HTR-8/SVneo (cell line): ENCODE data around the gene SLC13A5.
"Not testable (repeated sequence)": the region's sequence is repeated elsewhere in the genome, so short reads cannot be mapped to it uniquely, and the experiment has no call there.

Experiments used
- DNase-seq: peaks from one replicate; pipeline ENCODE4 v3.0.0; 2011; ENCODE audit warnings: low spot score, mixed read lengths; ENCODE audit not compliant: insufficient read length
- FAIRE-seq: peaks from 2 replicates; lab custom pipeline; 2011; peaks lifted over from hg19 to GRCh38; lab: Jason Lieb, UNC

The SLC13A5 gene

DNA sequence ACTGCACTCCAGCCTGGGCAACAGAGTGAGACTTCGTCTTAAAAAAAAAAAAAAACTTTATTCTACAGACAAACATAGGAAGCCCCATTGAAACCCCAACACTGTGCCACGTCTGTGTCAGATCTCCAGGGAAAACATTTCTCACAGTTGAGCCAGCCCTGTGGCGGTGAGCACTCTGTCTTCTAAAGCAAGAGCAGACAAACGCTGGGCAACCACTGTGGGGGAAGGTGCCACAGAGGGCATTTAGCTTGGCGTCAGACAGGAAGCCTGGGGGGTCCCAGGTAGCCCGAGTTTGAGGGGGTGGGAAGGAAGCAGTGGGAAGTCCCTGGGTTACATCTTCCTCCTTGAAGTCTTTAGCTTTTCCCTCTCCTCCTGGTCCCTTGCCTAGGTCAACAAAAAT lies 45.7 kb downstream of the SLC13A5 start:
- no peak for FAIRE-seq
- no peak for DNase-seq

DNA sequence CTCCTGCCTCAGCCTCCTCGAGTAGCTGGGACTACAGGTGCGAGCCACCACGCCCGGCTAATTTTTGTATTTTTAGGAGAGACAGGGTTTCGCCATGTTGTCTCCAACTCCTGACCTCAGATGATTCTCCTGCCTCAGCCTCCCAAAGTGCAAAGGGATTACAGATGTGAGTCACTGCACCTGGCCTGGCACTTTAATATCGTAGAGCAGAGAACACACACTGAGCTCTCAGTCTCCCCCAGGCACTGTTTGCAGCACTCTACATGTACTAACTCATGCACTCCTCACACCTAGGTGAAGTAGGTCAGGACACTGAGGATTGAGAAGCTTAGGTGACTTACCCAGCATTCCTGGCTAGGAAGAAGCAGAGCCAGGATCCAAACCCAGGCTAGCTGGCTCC lies 46.6 kb downstream of the SLC13A5 start:
- DNase-seq (no peak), FAIRE-seq (no peak)

GRCh38 chr17:6666077-6666521 lies 47.1 kb downstream of the SLC13A5 start:
- FAIRE-seq (peak; percentile 90), DNase-seq (peak; percentile 89)

DNA sequence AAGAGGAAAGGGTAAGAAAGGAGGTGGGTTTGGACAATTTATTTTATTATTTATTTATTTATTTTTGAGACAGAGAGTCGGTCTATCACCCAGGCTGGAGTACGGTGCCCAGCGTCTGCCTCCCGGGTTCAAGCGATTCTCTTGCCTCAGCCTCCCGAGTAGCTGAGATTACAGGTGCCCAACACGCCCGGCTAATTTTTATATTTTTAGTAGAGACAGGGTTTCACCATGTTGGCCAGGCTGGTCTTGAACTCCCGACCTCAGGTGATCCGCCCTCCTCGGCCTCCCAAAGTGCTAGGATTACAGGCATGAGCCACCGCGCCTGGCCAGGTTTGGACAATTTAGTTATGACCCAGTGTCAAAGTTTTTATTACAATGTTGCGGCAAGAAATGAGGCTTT lies 50.0 kb downstream of the SLC13A5 start:
- FAIRE-seq = not testable (repeated sequence)

GRCh38 chr17:6661464-6661848 lies 51.7 kb downstream of the SLC13A5 start:
- DNase-seq = no peak
- FAIRE-seq = no peak

More for the DNA sequence above, 50.0 kb downstream of the SLC13A5 start:
- not testable (repeated sequence) for DNase-seq

- peak; percentile 4 for FAIRE-seq
Measured at GRCh38 chr17:6660805-6661463, 52.2 kb downstream of the SLC13A5 start.

DNA sequence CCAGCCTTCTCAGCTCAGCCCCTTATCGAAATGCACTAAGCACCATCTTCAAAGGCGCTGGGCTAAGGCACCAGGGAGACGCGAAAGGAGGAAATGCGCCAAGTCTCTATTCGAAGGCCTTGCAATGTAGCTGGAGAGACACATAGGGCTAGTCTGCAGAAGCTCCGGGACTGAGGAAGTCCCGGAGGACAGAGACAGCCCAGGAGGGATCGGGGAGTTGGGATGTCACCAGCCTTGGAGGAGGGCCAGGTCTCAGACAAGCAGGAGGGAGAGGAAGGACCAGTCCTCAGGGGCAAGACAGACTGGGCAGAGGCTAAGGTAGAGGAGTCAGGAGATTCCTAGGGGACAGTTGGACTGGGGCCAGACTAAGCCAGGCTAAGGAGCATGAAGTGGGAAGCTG lies 53.1 kb downstream of the SLC13A5 start:
- FAIRE-seq (no peak), DNase-seq (no peak)

More at GRCh38 chr17:6660805-6661463, 52.2 kb downstream of the SLC13A5 start:
- DNase-seq = no peak

- DNase-seq, FAIRE-seq: not testable (repeated sequence)
Measured at GRCh38 chr17:6658411-6658810, 54.8 kb downstream of the SLC13A5 start.

DNA sequence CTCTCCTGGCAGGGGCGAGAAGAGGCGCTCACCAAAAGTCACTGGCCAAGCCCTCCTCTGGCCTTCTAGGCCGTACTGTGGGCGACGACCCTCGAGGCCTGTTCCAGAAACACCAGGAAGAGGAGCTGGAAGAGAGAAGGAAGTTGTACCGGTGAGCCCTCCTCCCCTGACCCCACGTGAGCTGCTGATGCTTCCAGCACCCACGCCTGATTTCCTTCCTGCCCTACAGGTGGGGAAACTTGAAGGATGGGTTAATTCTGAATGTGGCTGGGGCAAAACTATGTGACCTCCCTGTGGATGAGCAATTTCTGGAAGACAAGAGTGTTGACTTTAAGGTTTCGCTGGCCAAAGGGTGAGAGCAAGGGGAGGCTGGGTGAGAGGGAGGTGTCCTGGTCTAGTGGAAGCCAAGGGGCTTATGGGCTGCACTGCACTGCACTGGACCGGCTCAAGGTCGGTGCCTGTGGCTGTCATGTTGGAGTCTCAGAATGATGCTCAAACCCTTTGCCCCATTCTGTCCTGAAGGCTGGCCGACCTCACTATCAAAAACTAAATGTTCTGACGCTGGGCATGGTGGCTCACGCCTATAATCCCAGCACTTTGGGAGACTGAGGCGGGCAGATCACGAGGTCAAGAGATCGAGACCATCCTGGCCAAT lies 55.4 kb downstream of the SLC13A5 start:
- DNase-seq (no peak), FAIRE-seq (peak; percentile 58)

GRCh38 chr17:6656797-6657632 lies 56.2 kb downstream of the SLC13A5 start:
- not testable (repeated sequence) for DNase-seq, FAIRE-seq

- not testable (repeated sequence) for DNase-seq
- FAIRE-seq = peak; percentile 13
Measured at GRCh38 chr17:6655732-6656361, 57.3 kb downstream of the SLC13A5 start.

DNA sequence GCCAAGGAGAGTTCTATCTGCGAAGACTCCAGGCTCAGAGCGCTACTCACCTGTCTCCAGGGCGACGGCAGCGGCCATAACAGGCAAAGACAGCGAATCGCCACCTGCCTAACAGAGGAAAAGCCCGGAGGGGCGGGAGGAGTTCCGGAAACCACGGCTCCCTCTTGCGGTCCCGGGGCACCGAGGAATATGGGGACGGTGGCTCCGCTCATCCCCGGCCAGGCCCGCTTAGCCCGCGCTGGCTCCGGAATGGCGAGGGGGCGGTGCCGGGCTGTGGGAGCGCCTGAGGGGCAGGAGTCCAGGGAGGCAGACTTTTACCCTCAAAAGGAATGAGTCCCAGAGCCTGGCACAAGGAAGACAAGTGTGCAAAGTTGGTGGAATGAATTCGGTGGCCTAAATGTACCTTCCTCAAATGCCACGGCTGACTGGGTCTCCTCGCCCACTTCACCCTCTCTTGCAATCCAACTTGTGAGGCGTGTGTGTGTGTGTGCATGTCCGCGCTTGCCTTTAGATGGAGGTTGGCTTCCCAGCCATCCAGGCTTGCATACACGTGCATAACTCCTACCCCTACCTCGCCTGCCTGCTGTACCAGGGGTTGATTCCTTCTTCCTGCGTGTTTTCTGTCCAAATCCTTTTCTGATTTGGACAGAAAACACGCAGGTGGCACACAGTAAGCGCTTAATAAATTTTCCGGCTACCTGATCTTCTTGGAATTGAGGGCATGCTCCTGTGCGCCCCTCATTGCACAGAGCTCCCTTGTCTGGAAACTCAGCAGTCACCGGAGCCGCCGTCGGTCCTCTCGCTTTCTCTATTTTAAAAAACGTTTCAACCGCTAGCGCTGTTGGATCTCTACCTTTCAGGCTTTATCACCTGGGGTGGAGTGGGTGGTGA lies 58.1 kb downstream of the SLC13A5 start:
- DNase-seq (no peak), FAIRE-seq (no peak)

DNA sequence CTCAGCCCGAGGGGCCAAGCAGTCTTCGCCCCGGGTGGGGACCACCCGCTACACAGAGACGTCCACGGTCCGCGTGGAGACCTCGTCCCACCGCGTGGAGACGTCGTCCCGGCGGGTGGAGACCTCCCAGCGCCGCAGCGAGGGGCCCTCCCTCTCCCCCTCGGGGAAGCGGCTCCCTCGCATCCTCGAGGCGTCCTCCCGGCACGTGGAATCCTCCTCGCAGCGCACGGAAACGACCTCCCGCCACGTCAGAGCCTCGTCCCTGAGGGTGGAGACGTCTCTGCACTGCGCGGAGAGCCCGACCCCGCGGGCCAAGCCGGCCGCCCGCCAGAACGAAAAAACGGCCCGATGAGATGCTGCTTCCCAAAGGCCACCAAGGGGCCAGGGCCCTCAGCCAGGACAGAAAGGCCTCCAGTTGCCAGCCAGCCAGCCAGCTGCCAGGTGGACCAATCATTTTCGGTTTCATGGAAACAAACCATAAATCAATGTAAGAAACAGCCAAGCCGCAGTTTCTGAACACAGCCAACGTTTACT lies 61.2 kb downstream of the SLC13A5 start:
- DNase-seq = no peak
- no peak for FAIRE-seq

GRCh38 chr17:6651354-6651918 lies 61.7 kb downstream of the SLC13A5 start, which contains the start of the genes C17orf100 and MED31:
TSS of gene C17orf100 (plus strand) at chr17:6651762. CDS start at chr17:6651914, 152 bp downstream.
TSS of gene MED31 (minus strand) at chr17:6651605. CDS start at chr17:6651528, 77 bp downstream.
- FAIRE-seq = peak; percentile 76

DNA sequence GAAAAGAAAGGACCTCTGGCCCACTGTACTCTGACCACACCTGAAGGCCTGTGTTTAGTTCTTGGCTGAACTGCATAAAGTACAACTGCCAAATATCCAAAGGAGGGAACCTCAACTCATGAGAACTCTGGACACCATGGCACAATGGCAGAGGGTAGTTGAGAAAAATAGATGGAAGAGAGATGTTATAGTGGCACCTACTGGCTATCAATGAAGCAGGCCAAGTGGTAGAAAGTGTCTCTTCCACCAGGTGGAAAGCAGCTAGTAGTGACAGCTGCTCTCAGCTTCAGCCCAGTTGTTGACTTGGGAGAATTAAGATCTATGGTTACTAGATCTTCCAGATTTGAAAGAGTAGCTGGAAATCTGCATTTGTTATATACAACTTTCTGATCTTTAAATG lies 65.0 kb downstream of the SLC13A5 start:
- DNase-seq = no peak
- no peak for FAIRE-seq

More at GRCh38 chr17:6651354-6651918, 61.7 kb downstream of the SLC13A5 start, which contains the start of the genes C17orf100 and MED31:
- peak; percentile 96 for DNase-seq

GRCh38 chr17:6643451-6644125 lies 69.6 kb downstream of the SLC13A5 start:
- DNase-seq (no peak), FAIRE-seq (no peak)

DNA sequence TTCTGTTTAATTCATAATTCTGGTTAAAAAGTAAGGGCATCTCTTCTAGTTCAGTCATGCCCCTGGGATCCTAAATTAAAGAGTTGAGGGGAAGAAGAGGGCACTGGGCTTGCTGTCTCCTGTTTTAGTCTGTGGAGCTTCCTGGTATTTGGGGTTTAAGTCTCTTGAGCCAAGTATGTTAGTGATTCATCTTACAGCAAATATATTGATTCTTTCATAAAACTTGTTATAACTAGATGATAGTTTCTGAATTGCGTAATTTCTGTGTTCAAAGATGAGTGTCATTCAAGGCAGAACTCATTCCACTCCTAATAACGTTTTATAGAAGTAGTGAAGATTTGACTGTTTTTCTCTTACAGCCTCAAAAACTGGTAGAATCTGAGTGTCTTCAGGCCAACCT lies 70.6 kb downstream of the SLC13A5 start:
- no peak for FAIRE-seq

More for the DNA sequence above, 70.6 kb downstream of the SLC13A5 start:
- no peak for DNase-seq
